KMS-11 (cell line): ENCODE data around the gene OR1N1.

ENCODE experiments used
- H2AFZ ChIP-seq: fragments of 200-600 bp; sonication (generic); 2 replicates; pipeline ENCODE4 v1.6.1; 2016; ENCODE audit warnings: antibody characterized with exemption, mixed run types, low read depth
- H3K27ac ChIP-seq: fragments of 200-600 bp; sonication (generic); 2 replicates; pipeline ENCODE4 v1.6.1; 2016; ENCODE audit warnings: mild to moderate bottlenecking, mixed run types
- H3K27me3 ChIP-seq: fragments of 200-600 bp; sonication (generic); 2 replicates; pipeline ENCODE4 v1.6.1; 2017; ENCODE audit warnings: mild to moderate bottlenecking, low read depth, mixed run types, moderate library complexity; ENCODE audit not compliant: insufficient read depth
- H3K36me3 ChIP-seq: fragments of 200-600 bp; sonication (generic); 2 replicates; pipeline ENCODE4 v1.6.1; 2017; ENCODE audit warnings: mild to moderate bottlenecking, mixed run types; ENCODE audit not compliant: insufficient read depth
- H3K4me1 ChIP-seq: fragments of 200-600 bp; sonication (generic); 2 replicates; pipeline ENCODE4 v1.6.1; 2016; ENCODE audit warnings: mild to moderate bottlenecking, low read depth, mixed run types; ENCODE audit not compliant: poor library complexity, severe bottlenecking
- H3K4me2 ChIP-seq: fragments of 200-600 bp; sonication (generic); 2 replicates; pipeline ENCODE4 v1.7.0; 2016; ENCODE audit warnings: mild to moderate bottlenecking, mixed run types
- H3K4me3 ChIP-seq: fragments of 200-600 bp; sonication (generic); IDR thresholded peaks from 2 replicates; pipeline ENCODE4 v1.6.1; 2017; ENCODE audit warnings: low read depth, low read length, mixed read lengths; ENCODE audit not compliant: insufficient read depth
- H3K79me2 ChIP-seq: fragments of 200-600 bp; sonication (generic); 2 replicates; pipeline ENCODE4 v1.6.1; 2016; ENCODE audit warnings: low read depth, mixed run types; ENCODE audit not compliant: insufficient read depth
- H3K9ac ChIP-seq: fragments of 200-600 bp; sonication (generic); 2 replicates; pipeline ENCODE4 v1.6.1; 2016; ENCODE audit warnings: mild to moderate bottlenecking, mixed run types
- H4K20me1 ChIP-seq: fragments of 200-600 bp; sonication (generic); 2 replicates; pipeline ENCODE4 v1.6.1; 2016; ENCODE audit warnings: mild to moderate bottlenecking, mixed run types; ENCODE audit not compliant: insufficient read depth
- CTCF ChIP-seq: fragments of 200-600 bp; sonication (generic); conservative IDR thresholded peaks from 2 replicates; pipeline ENCODE4 v1.6.1; 2017; ENCODE audit warnings: low read depth, mild to moderate bottlenecking, antibody characterized with exemption, low read length, moderate library complexity, mixed read lengths

The OR1N1 gene

DNA sequence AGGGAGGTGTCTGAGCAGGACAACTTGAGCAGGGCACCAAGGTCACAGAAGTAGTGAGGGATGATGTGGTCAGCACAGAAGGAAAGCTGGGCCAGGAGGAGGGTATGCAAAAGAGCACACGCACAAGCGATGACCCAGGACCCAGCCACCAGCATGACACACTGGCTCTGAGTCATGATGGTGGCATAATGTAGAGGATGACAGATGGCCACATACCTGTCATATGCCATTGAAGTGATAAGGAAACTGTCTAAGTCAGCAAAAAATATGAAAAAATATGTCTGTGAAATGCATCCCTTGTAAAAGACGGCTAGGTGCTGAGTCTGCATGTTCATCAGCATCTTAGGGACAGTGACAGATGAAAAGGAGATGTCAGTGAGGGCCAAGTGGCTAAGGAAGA lies 49.7 kb downstream of the OR1N1 start:
- TF ChIP-seq CTCF = no peak
- H3K4me1 ChIP-seq = no peaks in the 10 kb centered on the region
- H3K27me3 ChIP-seq = no peaks in the 10 kb centered on the region
- no peak overlapping the region for H2AFZ ChIP-seq
- H3K4me2 ChIP-seq = no peak overlapping the region
- H3K4me3 ChIP-seq = no peak overlapping the region
- no peaks in the 10 kb centered on the region for H3K36me3 ChIP-seq
- no peak overlapping the region for H3K9ac ChIP-seq
- no peaks in the 10 kb centered on the region for H3K79me2 ChIP-seq
- no peak overlapping the region for H3K27ac ChIP-seq
- H4K20me1 ChIP-seq = no peaks in the 10 kb centered on the region
